Stimulated activated CD8-positive, alpha-beta memory T cell treated with anti-CD3 and anti-CD28 coated beads, Interleukin-4, amount 100 ng/mL, for 24 hours (primary cell): Measurements from ENCODE around the gene PDZRN4.
"Not testable (repeated sequence)": the region's sequence is repeated elsewhere in the genome, so short reads cannot be mapped to it uniquely, and the experiment has no call there.

ENCODE experiments used
- DNase-seq: peaks from one replicate; pipeline ENCODE4 v3.0.0-alpha.2; 2020; ENCODE audit warnings: low read depth

The PDZRN4 gene

DNA sequence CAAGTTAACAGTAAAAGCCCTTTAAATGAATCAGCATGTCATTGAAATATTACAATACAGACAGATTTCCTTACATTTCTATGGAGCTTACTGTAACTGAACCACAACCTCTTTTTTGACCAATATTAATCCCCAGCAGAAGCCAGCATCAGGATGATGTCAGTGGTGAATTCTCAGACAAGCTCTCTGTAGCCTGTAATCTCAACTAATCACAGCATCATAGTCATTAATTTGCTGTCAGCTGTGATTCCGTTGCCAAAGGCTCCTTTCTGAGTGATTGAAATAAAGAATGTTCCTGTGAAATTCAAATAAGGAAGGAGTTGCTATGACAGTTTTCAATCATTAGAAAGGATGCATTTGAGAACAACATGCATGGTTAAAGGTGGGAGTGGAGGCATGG lies 323.1 kb downstream of the PDZRN4 start:
- DNase-seq: no peak

DNA sequence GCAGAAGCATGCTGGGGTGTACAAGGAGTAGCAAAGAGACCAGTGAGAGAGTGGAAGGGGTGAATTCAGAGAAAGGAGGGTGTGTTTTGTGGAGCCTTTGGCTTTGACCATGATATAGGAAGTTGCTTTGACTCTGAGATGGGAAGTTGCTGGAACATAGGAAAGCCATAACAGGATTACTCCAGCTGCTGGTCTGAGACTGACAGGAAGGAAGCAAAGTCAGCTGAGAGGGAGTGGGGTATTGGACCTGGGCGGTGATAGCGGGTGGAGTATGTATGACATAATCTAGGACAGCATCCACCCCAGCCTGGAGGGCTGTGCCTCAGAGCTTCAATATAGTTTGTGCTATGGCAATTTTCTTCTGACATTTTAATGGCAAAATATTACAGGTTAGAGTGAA lies 324.4 kb downstream of the PDZRN4 start:
- no peak for DNase-seq

GRCh38 chr12:41514021-41514777 lies 326.1 kb downstream of the PDZRN4 start:
- DNase-seq: no peak

DNA sequence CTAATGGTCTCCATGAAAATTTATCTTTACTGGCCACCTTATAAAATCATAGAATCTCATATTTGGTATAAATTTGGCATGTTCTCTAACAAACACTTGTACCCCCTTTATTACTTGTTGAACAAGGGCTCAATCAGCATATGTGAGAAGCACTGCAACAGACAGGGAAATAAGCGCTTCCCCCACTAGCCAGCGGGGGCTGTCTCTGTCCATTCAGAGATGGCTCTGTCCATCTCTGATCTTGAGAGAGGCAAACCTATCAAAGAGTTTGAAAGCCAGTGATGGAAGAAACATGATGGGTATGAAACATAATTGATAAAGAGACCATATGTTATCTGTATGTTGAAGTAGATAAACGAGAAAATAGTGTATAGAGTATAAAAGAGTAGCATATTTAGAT lies 326.8 kb downstream of the PDZRN4 start:
- no peak for DNase-seq

DNA sequence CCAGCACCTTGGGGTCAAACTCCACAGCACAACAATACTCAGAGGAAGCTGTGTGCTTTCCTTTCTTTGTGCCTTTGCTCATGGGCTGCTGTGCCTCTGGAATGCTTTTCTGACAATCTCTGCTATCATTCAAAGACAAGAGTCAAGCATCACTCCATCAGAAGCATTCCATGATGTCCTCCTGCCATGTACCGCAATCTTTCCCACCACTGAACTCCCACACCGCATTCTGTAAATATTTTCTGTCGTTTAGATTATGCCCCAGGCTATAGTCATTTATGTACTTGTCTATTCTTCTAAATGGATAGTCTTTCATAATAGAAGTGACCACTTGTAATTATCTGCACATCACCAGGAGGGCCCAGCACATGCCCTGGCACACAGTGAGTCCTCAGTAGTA lies 327.8 kb downstream of the PDZRN4 start:
- DNase-seq: no peak

DNA sequence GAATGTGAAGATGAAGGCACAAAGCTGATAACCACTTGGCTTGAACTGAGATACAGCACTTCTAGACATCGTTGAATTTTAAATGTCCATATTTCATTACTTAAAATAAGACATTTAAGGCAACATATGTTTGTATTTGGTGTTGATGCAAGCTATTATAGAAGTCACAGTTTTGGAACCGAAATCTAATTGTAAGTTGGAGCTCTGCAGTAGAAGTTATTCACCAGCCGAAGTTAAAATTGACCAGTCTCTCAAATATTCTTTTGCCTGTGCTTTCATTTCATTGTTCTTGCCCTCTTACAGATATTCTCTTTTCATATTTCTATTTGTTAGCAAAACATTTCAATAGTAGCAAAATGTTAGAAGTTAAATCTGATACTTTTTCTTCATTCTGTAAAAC lies 332.7 kb downstream of the PDZRN4 start:
- no peak for DNase-seq

GRCh38 chr12:41521872-41522379 lies 333.8 kb downstream of the PDZRN4 start:
- no peak for DNase-seq

DNA sequence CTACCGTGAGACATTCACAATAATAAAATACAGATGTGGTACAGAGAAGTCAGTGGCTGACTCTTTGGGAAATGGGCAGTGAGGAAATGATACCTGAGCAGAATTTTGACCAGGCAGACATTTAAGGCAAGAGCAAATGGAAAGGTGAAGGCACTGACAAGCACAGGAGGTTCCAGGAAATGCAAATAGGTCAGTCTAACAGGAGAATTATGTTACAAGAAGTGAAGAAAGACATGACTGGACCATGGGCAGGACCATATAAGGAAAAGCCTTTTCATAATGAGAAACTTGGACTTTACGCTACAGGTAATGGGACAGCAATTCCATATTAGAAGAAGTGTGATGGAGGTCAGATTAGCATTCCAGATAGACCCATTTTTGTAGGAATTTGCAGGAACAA lies 338.9 kb downstream of the PDZRN4 start:
- no peak for DNase-seq

DNA sequence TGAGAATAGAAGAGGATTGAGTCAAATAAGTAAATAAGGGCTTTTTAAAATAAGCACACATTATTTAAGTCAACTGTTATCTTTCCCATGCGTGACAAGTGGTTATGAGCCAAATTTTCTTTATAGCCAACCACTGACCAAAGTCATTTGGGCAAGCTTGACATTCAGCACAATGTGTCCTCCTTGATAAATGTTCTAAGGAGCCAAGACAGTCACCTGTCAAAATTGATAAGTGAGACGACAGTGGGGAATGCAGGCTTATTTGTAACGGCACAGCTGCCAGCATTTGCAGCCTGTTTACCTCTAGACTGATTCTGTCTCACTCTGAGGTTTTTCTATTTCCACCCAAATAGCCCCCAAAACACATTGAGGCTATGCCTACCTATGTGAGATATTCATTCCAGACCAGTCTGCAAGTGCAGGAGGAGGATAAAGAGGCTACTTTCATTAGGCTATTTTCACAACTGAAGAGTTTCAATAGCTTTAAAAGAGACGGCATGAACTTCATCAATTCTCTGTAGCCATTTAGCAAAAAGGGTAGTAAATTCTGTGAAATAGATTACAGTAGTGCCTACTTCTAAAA lies 339.5 kb downstream of the PDZRN4 start:
- DNase-seq: no peak

- no peak for DNase-seq
Measured at GRCh38 chr12:41528874-41529273, 340.8 kb downstream of the PDZRN4 start.

DNA sequence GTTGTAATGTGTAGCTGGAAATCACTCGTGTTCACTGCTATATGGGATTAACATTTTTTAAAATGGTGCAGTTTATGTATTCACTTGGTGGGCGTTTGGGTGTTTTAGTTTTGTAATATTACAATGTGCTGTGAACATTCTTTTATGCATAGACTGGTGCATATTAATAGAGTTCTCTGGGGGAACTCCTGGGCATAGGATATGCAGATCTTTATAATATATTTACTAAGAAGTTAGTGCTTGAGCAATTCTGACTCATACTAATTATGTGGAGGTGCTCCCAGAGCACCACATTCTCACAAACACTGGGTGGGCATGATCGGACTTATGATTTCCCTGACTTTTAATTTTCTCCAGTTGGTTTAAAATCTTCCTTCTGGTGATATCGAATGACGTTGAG lies 342.3 kb downstream of the PDZRN4 start:
- no peak for DNase-seq

- DNase-seq: no peak
Measured at GRCh38 chr12:41531147-41531829, 343.2 kb downstream of the PDZRN4 start.

- DNase-seq: no peak
Measured at GRCh38 chr12:41532072-41532471, 344.0 kb downstream of the PDZRN4 start.

- DNase-seq: no peak
Measured at GRCh38 chr12:41536813-41537490, 348.8 kb downstream of the PDZRN4 start.

- DNase-seq: no peak
Measured at GRCh38 chr12:41537522-41537921, 349.4 kb downstream of the PDZRN4 start.

DNA sequence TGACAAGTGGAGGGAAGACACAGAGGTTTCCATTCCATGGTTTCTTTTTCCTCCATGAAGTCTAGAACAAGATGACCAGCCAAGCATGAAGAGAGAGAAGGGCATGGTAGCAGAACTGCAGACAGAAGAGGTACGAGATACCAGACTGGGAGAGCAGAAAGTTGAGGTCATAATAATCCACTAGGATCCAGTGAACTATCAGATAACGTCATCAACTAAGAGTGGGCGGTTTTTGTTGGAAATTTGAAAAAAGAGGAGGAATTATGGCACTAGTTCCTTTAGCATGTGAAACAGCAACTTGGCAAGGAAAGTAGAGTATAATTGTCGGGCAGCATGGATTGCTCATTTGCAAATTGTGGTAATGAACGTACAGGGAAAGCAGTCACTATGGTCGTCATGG lies 357.6 kb downstream of the PDZRN4 start:
- DNase-seq: no peak

GRCh38 chr12:41547071-41547470 lies 359.0 kb downstream of the PDZRN4 start:
- DNase-seq: not testable (repeated sequence)

GRCh38 chr12:41548926-41549325 lies 360.8 kb downstream of the PDZRN4 start:
- no peak for DNase-seq

DNA sequence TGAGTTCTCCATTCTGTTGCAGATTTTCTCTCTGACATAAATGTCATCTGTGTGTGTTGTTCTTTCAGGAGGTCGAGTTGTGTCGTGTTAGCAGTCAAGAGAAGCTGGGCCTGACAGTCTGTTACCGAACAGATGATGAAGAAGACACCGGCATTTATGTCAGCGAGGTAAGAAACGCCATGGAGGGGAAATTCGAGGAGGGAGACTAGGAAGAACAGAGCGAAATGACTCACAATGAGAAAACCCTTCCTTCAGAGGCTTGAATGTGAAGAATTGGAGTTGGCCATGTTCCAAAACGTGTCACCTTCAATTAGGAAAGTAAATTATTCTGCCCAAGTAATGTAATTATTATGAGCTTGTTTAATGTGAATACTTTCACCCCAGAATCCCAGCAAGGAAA lies 364.5 kb downstream of the PDZRN4 start:
- DNase-seq: no peak

DNA sequence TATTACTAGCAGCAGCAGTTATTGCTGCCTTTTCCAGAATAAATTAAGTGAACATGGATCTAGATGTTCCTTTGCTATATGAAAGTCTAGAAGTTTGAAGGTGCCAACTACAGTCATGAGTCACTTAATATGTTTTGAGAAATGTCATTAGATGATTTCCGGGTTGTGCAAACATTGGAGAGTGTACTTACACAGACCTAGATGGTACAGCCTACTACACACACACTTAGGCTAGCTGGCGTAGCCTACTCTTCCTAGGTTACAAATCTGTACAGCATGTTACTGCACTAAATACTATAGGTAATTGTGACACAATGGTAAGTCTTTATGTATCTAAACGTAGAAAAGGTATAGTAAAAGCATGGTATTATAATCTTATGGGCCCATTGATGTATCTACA lies 368.1 kb downstream of the PDZRN4 start:
- no peak for DNase-seq

GRCh38 chr12:41557344-41557743 lies 369.2 kb downstream of the PDZRN4 start:
- DNase-seq: no peak

GRCh38 chr12:41558671-41559070 lies 370.6 kb downstream of the PDZRN4 start:
- no peak for DNase-seq

DNA sequence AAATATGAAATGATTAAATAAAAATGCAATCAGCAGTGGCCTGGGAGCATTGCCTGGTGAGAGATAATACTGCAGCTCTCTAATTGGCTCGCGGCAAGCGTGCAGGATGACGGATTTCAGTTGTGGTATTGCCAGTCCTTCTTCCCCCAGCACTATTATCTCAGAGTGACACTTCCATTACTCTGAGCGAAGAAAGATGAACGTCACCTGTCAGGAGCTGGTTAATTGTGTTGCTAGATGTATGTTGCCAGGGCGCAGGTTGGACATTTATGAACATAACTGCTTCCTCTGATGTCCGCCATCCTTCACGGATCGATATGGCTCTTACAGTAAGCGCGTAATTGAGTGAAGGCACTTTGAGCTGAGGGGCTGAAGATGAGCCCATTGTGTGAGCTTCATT lies 374.9 kb downstream of the PDZRN4 start:
- DNase-seq: no peak
